Activated naive CD4-positive, alpha-beta T cell treated with anti-CD3 and anti-CD28 coated beads for 36 hours (primary cell): Measurements from ENCODE around the gene ACRBP. TPM values are rescaled to one million over a fixed set of nuclear protein-coding genes. Genes with fewer than 3 reads are reported as not detected.
A peak's percentile ranks its signal among the peaks of the same experiment; 100 is the strongest.

Source experiments
- CTCF ChIA-PET: fragments of 350-600 bp; sonication (Branson Sonifier 250); formaldehyde crosslinking; loops from one replicate; lab custom pipeline; 2021; ENCODE audit warnings: antibody characterized with exemption; lab: Charles Lee
- DNase-seq: peaks from one replicate; pipeline ENCODE4 v3.0.0-alpha.2; 2020
- H3K27ac Mint-ChIP-seq: one replicate; pipeline ENCODE4 v1.8.0; 2021; ENCODE audit warnings: mild to moderate bottlenecking, mixed read lengths
- H3K27me3 Mint-ChIP-seq: one replicate; pipeline ENCODE4 v1.8.0; 2021; ENCODE audit warnings: low read depth, mixed read lengths
- H3K36me3 Mint-ChIP-seq: one replicate; pipeline ENCODE4 v1.8.0; 2021; ENCODE audit warnings: low read depth, mixed read lengths
- H3K4me1 Mint-ChIP-seq: one replicate; pipeline ENCODE4 v1.8.0; 2021; ENCODE audit warnings: low read depth, mixed read lengths
- H3K4me3 Mint-ChIP-seq: one replicate; pipeline ENCODE4 v1.8.0; 2021; ENCODE audit warnings: mild to moderate bottlenecking, moderate library complexity, mixed read lengths
- H3K9me3 Mint-ChIP-seq: one replicate; pipeline ENCODE4 v1.8.0; 2021; ENCODE audit warnings: mixed read lengths
- intact Hi-C: fragments of 100-400 bp; cut with micrococcal nuclease; formaldehyde crosslinking; loops from one replicate; pipeline ENCODE4 v1.15.1; 2023
- total RNA-seq, 2 experiments: library from RNA; stranded (reverse); gene quantifications; one replicate each; pipeline ENCODE4 v1.2.3, GENCODE V29; 2021

ACRBP gene
- total RNA-seq: 1 to 10 TPM; 2.3 to 2.4 TPM

- intact Hi-C loops: no loop called here
- peak; percentile 56 for DNase-seq
- H3K36me3 Mint-ChIP-seq: peaks cover 10% of the 10 kb centered on the region
- CTCF ChIA-PET: interaction anchor here (0.8 kb wide), 1 partner anchor 193 kb away, joined by 6 read pairs; no protein-coding TSS in a partner anchor
- H3K27ac Mint-ChIP-seq: no peak within 1 kb of the TSS
- peaks cover 6% of the 10 kb centered on the region for H3K4me1 Mint-ChIP-seq
- H3K4me3 Mint-ChIP-seq: peak within 1 kb of the TSS; percentile 72
- H3K9me3 Mint-ChIP-seq: peaks cover 10% of the 10 kb centered on the region
- no peaks in the 10 kb centered on the region for H3K27me3 Mint-ChIP-seq
These were observed at the start of gene ACRBP for GRCh38 chr12:6647083-6647604. TSS of gene ACRBP (minus strand) at chr12:6647432. CDS start at chr12:6647366, 66 bp downstream.

GRCh38 chr12:6695313-6696045, 48.2 kb upstream of the ACRBP start:
- Mint-ChIP-seq H3K27ac (no peak overlapping the region), H3K9me3 (no peaks in the 10 kb centered on the region), H3K36me3 (no peaks in the 10 kb centered on the region), H3K4me1 (peaks cover 15% of the 10 kb centered on the region), H3K4me3 (no peak overlapping the region), H3K27me3 (peaks cover 11% of the 10 kb centered on the region)
- CTCF ChIA-PET: interaction anchor here (1.0 to 5.4 kb wide), 2 partner anchors 76 to 130 kb away, joined by 3 to 21 read pairs; no protein-coding TSS in a partner anchor
- no peak for DNase-seq
- intact Hi-C loops: no loop called here

DNA sequence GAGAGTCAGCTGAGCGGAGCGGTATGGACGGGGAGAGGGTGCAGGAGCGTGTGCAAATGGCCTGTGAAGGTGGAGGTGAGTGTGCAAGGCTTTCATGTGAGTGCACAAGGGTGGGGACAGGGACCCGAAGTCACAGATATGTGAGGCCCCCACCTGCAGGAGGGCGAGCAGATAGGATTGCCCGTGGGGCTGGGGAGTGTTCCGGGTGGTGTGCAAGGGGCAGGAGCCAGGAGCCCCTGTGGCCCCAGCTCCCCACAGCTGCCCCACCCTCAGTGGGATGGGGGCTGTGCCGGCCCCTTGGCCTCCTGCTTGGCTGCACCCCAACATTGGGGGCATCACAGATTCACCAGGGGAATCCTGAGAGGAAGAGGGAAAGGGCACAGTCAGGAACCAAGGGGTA, 47.5 kb upstream of the ACRBP start:
- CTCF ChIA-PET: no interaction called here
- Mint-ChIP-seq H3K27ac (no peak overlapping the region), H3K36me3 (no peaks in the 10 kb centered on the region), H3K4me1 (peaks cover 18% of the 10 kb centered on the region), H3K4me3 (no peak overlapping the region), H3K9me3 (no peaks in the 10 kb centered on the region), H3K27me3 (peaks cover 10% of the 10 kb centered on the region)
- no peak for DNase-seq
- intact Hi-C loops: no loop called here

DNA sequence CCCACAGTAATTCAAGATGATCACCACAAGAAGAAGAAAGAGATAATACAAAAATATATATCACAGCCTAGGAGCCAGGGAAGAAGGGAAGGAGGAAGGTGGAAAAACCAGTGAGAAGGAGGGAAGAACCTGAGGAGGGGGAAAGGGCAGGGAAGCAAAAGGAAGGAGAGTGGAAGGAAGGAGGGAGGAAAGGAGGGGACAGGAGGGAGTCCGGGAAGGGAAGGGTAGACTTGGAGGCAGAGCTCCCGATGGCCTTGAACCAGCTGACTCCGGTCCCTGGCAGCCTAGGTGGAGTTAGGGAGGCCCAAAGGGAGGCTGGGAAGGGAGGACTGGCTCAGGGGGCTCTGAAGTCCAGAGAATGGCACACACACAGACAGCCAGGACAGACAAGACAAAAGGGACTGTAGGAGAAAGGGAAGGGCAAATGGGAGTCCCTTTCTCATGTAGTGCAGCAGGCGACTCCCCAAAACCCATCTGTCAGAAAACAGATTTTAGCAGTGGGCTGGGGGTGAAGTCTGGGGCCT, 46.7 kb upstream of the ACRBP start:
- H3K27me3 Mint-ChIP-seq: peaks cover 3% of the 10 kb centered on the region
- peaks cover 14% of the 10 kb centered on the region for H3K4me1 Mint-ChIP-seq
- H3K9me3 Mint-ChIP-seq: no peaks in the 10 kb centered on the region
- H3K27ac Mint-ChIP-seq: no peak overlapping the region
- no peak overlapping the region for H3K4me3 Mint-ChIP-seq
- DNase-seq: no peak
- intact Hi-C loops: no loop called here
- H3K36me3 Mint-ChIP-seq: no peaks in the 10 kb centered on the region
- CTCF ChIA-PET: interaction anchor here (0.6 kb wide), 2 partner anchors 11 to 67 kb away, joined by 3 read pairs; no protein-coding TSS in a partner anchor

DNA sequence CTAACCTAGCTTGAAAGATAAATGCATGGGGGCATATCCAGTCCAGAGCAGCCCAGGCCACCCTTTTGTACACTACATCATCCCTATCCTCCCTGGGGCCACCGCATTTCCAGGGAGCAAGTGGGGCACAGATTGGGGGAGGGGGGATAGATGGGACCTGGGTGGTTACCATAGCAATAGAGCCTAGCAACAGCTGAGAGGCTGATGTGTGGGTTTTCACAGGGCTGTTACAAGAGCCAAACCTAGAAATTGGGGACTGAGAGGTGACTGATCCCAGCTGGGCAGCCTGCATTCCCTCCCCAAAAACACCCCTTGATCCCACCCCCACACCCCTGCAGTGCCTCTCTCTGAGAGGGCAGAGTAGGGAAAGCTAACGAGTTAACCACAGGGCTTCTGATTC, 45.7 kb upstream of the ACRBP start:
- Mint-ChIP-seq H3K9me3 (no peaks in the 10 kb centered on the region), H3K27ac (no peak overlapping the region), H3K4me3 (no peak overlapping the region), H3K27me3 (no peaks in the 10 kb centered on the region), H3K36me3 (peaks cover 2% of the 10 kb centered on the region), H3K4me1 (peaks cover 19% of the 10 kb centered on the region)
- CTCF ChIA-PET: interaction anchor here (0.8 to 1.0 kb wide), 2 partner anchors 9 to 72 kb away, joined by 3 read pairs; no protein-coding TSS in a partner anchor
- DNase-seq: no peak
- intact Hi-C loops: no loop called here

DNA sequence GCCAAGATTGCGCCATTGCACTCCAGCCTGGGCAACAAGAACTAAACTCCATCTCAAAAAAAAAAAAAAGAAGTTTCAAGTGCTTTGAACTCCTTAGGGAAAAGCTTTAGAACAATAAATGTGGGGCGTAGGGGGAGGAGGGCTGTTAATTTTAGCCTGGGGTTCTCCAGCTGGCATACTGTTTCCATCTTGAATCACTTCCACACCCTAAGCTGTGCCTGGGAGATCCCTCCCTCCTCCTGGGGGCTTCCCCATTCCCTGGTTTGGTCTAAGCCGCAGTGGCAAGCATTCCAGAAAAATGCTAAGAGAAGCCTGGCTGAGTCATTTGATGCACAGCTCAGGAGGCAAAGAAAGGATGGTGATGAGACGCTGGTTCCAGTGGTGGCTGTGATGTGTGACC, 44.2 kb upstream of the ACRBP start:
- peaks cover 33% of the 10 kb centered on the region for H3K4me1 Mint-ChIP-seq
- CTCF ChIA-PET: interaction anchor here (0.7 to 1.1 kb wide), 2 partner anchors 9 to 27 kb away, joined by 3 to 4 read pairs; no protein-coding TSS in a partner anchor
- intact Hi-C loops: no loop called here
- H3K27ac Mint-ChIP-seq: no peak overlapping the region
- no peak overlapping the region for H3K4me3 Mint-ChIP-seq
- no peaks in the 10 kb centered on the region for H3K9me3 Mint-ChIP-seq
- H3K27me3 Mint-ChIP-seq: no peaks in the 10 kb centered on the region
- no peak for DNase-seq
- H3K36me3 Mint-ChIP-seq: peaks cover 5% of the 10 kb centered on the region

GRCh38 chr12:6688999-6689882, 42.0 kb upstream of the ACRBP start, which contains the start of gene ZNF384:
TSS of gene ZNF384 (minus strand) at chr12:6689375. CDS start at chr12:6679520, 9,855 bp downstream.
- CTCF ChIA-PET: interaction anchor here (0.7 to 1.9 kb wide), 13 partner anchors 9 to 146 kb away, joined by 3 to 19 read pairs (median 4); partner anchors contain the start of genes COPS7A, MLF2 and PTMS
- intact Hi-C loops: loop anchor here (1.0 to 5.0 kb wide), 14 partner anchors 26 to 281 kb away; partner anchors contain the start of genes CDCA3, CHD4, COPS7A and EMG1
- H3K36me3 Mint-ChIP-seq: peaks cover 12% of the 10 kb centered on the region
- no peaks in the 10 kb centered on the region for H3K27me3 Mint-ChIP-seq
- H3K9me3 Mint-ChIP-seq: no peaks in the 10 kb centered on the region
- H3K4me1 Mint-ChIP-seq: peaks cover 52% of the 10 kb centered on the region
- H3K27ac Mint-ChIP-seq: peak within 1 kb of the TSS; percentile 95
- peak within 1 kb of the TSS; percentile 92 for H3K4me3 Mint-ChIP-seq
- DNase-seq: peak; percentile 97

DNA sequence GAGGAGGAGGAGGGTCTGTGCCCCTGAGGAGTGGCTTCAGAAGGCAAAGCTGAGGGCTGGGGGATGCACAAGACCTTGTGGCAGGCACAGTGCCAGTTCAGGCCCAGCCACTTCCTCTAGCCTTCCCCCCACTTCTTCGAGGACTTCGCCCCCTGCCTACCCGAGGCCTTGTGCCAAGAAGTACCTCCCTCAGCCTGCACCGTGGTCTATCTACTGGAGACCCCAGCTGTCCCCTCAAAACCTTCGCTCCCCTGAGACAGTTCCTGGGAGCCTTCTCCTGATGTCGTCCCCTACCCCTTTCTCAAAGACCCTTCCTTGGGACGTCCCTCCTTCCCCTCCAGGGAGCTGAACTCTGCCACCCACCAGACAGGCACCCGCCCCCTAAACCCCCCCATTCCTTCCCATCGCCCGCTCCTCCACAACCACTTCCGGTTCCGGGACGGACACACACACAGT, 41.3 kb upstream of the ACRBP start:
- DNase-seq: peak; percentile 56
- Mint-ChIP-seq H3K9me3 (no peaks in the 10 kb centered on the region), H3K4me1 (peaks cover 55% of the 10 kb centered on the region), H3K27ac (peak overlapping the region; percentile 95), H3K27me3 (no peaks in the 10 kb centered on the region), H3K4me3 (peak overlapping the region; percentile 92), H3K36me3 (peaks cover 12% of the 10 kb centered on the region)
- intact Hi-C loops: loop anchor here (2.0 to 5.0 kb wide), 4 partner anchors 90 to 274 kb away; partner anchors contain the start of gene IFFO1
- CTCF ChIA-PET: interaction anchor here (0.7 to 1.9 kb wide), 10 partner anchors 10 to 147 kb away, joined by 3 to 19 read pairs (median 4); partner anchors contain the start of genes COPS7A, MLF2 and PTMS

DNA sequence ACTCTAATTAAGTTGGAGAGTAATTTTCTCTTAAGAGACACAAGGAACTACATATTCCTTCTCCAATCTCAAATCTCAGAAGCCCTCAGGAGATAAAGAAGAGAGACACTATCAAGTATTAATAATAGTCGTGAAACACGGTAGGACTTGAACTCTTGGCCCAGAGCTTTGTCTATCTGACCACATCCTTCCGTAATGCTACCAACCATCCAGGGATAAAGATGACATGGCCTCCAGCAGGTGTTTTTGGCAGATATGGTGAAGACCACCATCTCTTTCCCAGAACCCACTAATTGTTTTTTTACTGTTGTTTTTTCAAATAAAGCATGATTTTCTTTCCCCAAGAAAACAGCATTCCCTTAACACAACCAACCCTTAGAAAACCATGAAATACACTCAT, 38.6 kb upstream of the ACRBP start:
- DNase-seq: no peak
- peaks cover 54% of the 10 kb centered on the region for H3K4me1 Mint-ChIP-seq
- intact Hi-C loops: loop anchor here (5.0 kb wide), 1 partner anchor 276 kb away; no protein-coding TSS in a partner anchor
- peaks cover 21% of the 10 kb centered on the region for H3K36me3 Mint-ChIP-seq
- H3K27ac Mint-ChIP-seq: no peak overlapping the region
- no peaks in the 10 kb centered on the region for H3K9me3 Mint-ChIP-seq
- CTCF ChIA-PET: interaction anchor here (0.6 to 2.5 kb wide), 6 partner anchors 13 to 132 kb away, joined by 3 to 12 read pairs (median 3); no protein-coding TSS in a partner anchor
- H3K4me3 Mint-ChIP-seq: no peak overlapping the region
- no peaks in the 10 kb centered on the region for H3K27me3 Mint-ChIP-seq

DNA sequence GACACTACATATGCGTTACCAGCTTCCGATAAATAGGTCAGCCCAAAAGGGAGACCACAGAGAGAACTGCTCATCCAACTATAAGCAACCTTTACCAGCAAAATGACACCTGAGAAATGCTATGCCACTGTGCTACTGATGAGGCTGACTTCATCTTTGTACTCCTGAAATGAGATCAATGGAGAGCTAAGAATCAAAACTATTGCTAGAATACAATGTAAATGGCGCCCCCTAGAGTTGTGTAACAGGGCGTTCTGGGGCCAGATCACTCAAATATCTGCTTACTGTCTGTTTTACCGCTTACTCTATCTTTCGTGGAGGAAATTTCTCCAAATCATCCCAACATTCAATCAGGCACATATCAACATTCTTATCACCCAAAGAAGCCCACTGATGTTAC, 37.4 kb upstream of the ACRBP start:
- DNase-seq: peak; percentile 78
- peaks cover 51% of the 10 kb centered on the region for H3K4me1 Mint-ChIP-seq
- intact Hi-C loops: loop anchor here (1.0 to 5.0 kb wide), 6 partner anchors 21 to 278 kb away; partner anchors contain the start of genes CHD4 and ING4
- no peaks in the 10 kb centered on the region for H3K9me3 Mint-ChIP-seq
- H3K27me3 Mint-ChIP-seq: no peaks in the 10 kb centered on the region
- no peak overlapping the region for H3K4me3 Mint-ChIP-seq
- H3K36me3 Mint-ChIP-seq: peaks cover 24% of the 10 kb centered on the region
- CTCF ChIA-PET: interaction anchor here (0.7 to 2.5 kb wide), 27 partner anchors 8 to 164 kb away, joined by 3 to 21 read pairs (median 3); partner anchors contain the start of gene COPS7A
- peak overlapping the region; percentile 68 for H3K27ac Mint-ChIP-seq

- H3K9me3 Mint-ChIP-seq: no peaks in the 10 kb centered on the region
- CTCF ChIA-PET: interaction anchor here (1.6 kb wide), 1 partner anchor 57 kb away, joined by 3 read pairs; no protein-coding TSS in a partner anchor
- H3K4me1 Mint-ChIP-seq: peaks cover 4% of the 10 kb centered on the region
- H3K4me3 Mint-ChIP-seq: no peak overlapping the region
- intact Hi-C loops: no loop called here
- no peak overlapping the region for H3K27ac Mint-ChIP-seq
- no peaks in the 10 kb centered on the region for H3K27me3 Mint-ChIP-seq
- peaks cover 52% of the 10 kb centered on the region for H3K36me3 Mint-ChIP-seq
- no peak for DNase-seq
These were observed 29.7 kb upstream of the ACRBP start for GRCh38 chr12:6676962-6677361.
